ENCODE results near the gene GNG7. TPM values are rescaled to one million over a fixed set of nuclear protein-coding genes. Genes with fewer than 3 reads are reported as not detected.

GNG7 gene
- total RNA-seq, 1 experiment from 2014 or later: 7.7 TPM

- no peak overlapping the region for H3K27ac ChIP-seq (ENCODE audit: insufficient read length, low read depth, low read length)
- H4K20me1 ChIP-seq (ENCODE audit: control insufficient read depth, insufficient read depth, insufficient read length): no peaks in the 10 kb centered on the region
- H2BK20ac ChIP-seq (ENCODE audit: low read depth, low read length, poor library complexity, severe bottlenecking): no peak overlapping the region
- H4K5ac ChIP-seq (ENCODE audit: insufficient read length, low read depth, low read length): no peak overlapping the region
- no peaks in the 10 kb centered on the region for H3K79me2 ChIP-seq (ENCODE audit: insufficient read depth, low read length)
- no peak overlapping the region for H3K4me2 ChIP-seq (ENCODE audit: insufficient read depth, insufficient read length, low read length)
- H3K4ac ChIP-seq (ENCODE audit: low read depth, low read length): no peak overlapping the region; the same call in 1 of the 2 replicates
- no peaks in the 10 kb centered on the region for H3K79me1 ChIP-seq (ENCODE audit: insufficient read depth, low read depth, low read length, poor library complexity, severe bottlenecking)
- no peaks in the 10 kb centered on the region for H3K27me3 ChIP-seq (ENCODE audit: insufficient read depth, low read length)
- H2AK5ac ChIP-seq (ENCODE audit: insufficient read length, low read length): no peak overlapping the region
- H3K56ac ChIP-seq (ENCODE audit: insufficient read length, low read depth, low read length): no peak overlapping the region
- no peak overlapping the region for H3K27ac Mint-ChIP-seq
- no peaks in the 10 kb centered on the region for H3K9me3 Mint-ChIP-seq
- TF ChIP-seq CTCF (conservative IDR thresholded peaks at IDR 0.05): no peak
- no peak overlapping the region for H3K23ac ChIP-seq (ENCODE audit: insufficient read length, low read depth, low read length)
- H3K4me1 Mint-ChIP-seq: no peaks in the 10 kb centered on the region
- H3K14ac ChIP-seq (ENCODE audit: insufficient read depth, low read length): no peak overlapping the region
- no peaks in the 10 kb centered on the region for H3K9me3 ChIP-seq (ENCODE audit: control insufficient read depth, low read depth, low read length)
- no peak overlapping the region for H2BK12ac ChIP-seq (ENCODE audit: insufficient read length, low read depth, low read length)
- no peak overlapping the region for H4K91ac ChIP-seq (ENCODE audit: insufficient read length, low read depth, low read length)
- no peak overlapping the region for H2AFZ ChIP-seq (ENCODE audit: low read length)
- no peak overlapping the region for H3K9ac ChIP-seq (ENCODE audit: extremely low read depth, insufficient read length, low read length)
- H2BK15ac ChIP-seq (ENCODE audit: low read depth, low read length): no peak overlapping the region
- no peak overlapping the region for H3K18ac ChIP-seq (ENCODE audit: insufficient read length, low read depth, low read length)
- H3K27me3 Mint-ChIP-seq (ENCODE audit: low read depth): peaks cover 6% of the 10 kb centered on the region
- no peak overlapping the region for H4K8ac ChIP-seq (replicated peaks; ENCODE audit: insufficient read length, low read depth, low read length)
- no peaks in the 10 kb centered on the region for H3K4me1 ChIP-seq (ENCODE audit: insufficient read depth, low read length)
- H3T11ph ChIP-seq (ENCODE audit: low read length): no peak overlapping the region
- no peak for DNase-seq
- H3K4me3 Mint-ChIP-seq: no peak overlapping the region
- WGBS (ENCODE audit: extremely low coverage, insufficient read length, low lambda C conversion rate): no CpG with 5 or more reads among the region's 20 CpGs
- H3K23me2 ChIP-seq (ENCODE audit: insufficient read length, low read depth, low read length, poor library complexity, severe bottlenecking): no peaks in the 10 kb centered on the region
- H2BK5ac ChIP-seq (ENCODE audit: insufficient read length, low read length): no peak overlapping the region
- no peak overlapping the region for H2BK120ac ChIP-seq (ENCODE audit: low read depth, low read length, poor library complexity, severe bottlenecking)
- peaks cover 0 to 6% (median 0%) of the 10 kb centered on the region in 3 experiments; a peak in 1 of 7 replicates for H3K36me3 Mint-ChIP-seq (ENCODE audit: insufficient read depth in 1 of 3, low read depth in 3 of 3)
Observed at GRCh38 chr19:2646866-2647535, 55.5 kb downstream of the GNG7 start.
